Tibial artery (tissue), 4 donors: ENCODE measurements around the gene MAPK8.

Source experiments
- DNase-seq, 2 donors: peaks; one replicate each; pipeline ENCODE4 v3.0.0-alpha.2; 2019
- H3K27ac ChIP-seq, 2 donors: fragments of 200-600 bp; sonication (generic) in 1 of 2; 1 replicate in 1 of 2; 2 replicates in 1 of 2; pipeline ENCODE4 v1.5.1; 2018 to 2019; ENCODE audit warnings: mild to moderate bottlenecking in 1 of 2
- H3K27me3 ChIP-seq, 2 donors: fragments of 200-600 bp; sonication (generic) in 1 of 2; one replicate each; pipeline versions ENCODE4 v1.5.1 to v1.6.0; 2016 to 2019
- H3K36me3 ChIP-seq, 3 donors: fragments of 200-600 bp; sonication (generic) in 2 of 3; one replicate each; pipeline ENCODE4 v1.5.1; 2016 to 2019; ENCODE audit warnings: mild to moderate bottlenecking in 2 of 3
- H3K4me1 ChIP-seq, 4 donors: fragments of 200-600 bp; sonication (generic) in 2 of 4; 1 replicate in 3 of 4; 2 replicates in 1 of 4; pipeline ENCODE4 v1.5.1; 2016 to 2019
- H3K4me3 ChIP-seq, 2 donors: fragments of 200-600 bp; sonication (generic) in 1 of 2; 1 replicate in 1 of 2; 2 replicates in 1 of 2; pipeline ENCODE4 v1.5.1; 2018 to 2019; ENCODE audit warnings: mild to moderate bottlenecking in 2 of 2
- H3K9me3 ChIP-seq, 3 donors: fragments of 200-600 bp; sonication (generic) in 1 of 3; one replicate each; pipeline ENCODE4 v1.5.1; 2016 to 2019
- intact Hi-C: fragments of 100-400 bp; cut with DNase I; formaldehyde crosslinking; loops from one replicate; pipeline ENCODE4 v1.15.0; 2023; ENCODE audit warnings: low total_unique reads
- TF ChIP-seq, protein P1 (sequence below), 2 experiments: fragments of 200-600 bp in 1 of 2; fragments of 450-650 bp in 1 of 2; IDR thresholded peaks; one replicate each; pipeline ENCODE4 v1.5.1; 2017 to 2019; ENCODE audit warnings: antibody characterized with exemption in 2 of 2, mild to moderate bottlenecking in 1 of 2, moderate library complexity in 1 of 2

MAPK8 gene

DNA sequence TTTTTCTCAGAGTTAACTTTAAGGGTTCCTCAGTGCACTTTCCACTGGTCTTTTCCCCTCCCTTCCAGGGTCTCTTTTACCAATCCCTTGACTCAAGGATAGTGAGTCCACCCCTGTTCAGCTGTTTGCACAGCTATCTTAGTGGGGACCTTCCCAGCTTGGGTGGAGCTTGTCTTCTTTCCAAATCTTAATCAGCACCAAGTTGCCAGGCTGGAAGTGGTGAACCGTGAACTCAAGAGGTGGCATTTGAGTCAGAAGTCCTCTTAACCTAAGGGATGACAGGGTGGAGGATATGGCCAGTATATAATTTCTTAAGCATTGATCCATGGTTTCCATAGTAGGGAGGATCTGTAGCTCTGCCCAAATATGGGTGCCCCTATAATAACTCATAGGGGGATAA, 25.0 kb downstream of the MAPK8 start:
- Histone ChIP-seq H3K9me3 (no peaks in the 10 kb centered on the region), H3K36me3 (no peaks in the 10 kb centered on the region), H3K4me1 (no peaks in the 10 kb centered on the region), H3K27ac (no peak overlapping the region), H3K4me3 (no peak overlapping the region), H3K27me3 (no peaks in the 10 kb centered on the region)
- TF ChIP-seq, protein P1, sequence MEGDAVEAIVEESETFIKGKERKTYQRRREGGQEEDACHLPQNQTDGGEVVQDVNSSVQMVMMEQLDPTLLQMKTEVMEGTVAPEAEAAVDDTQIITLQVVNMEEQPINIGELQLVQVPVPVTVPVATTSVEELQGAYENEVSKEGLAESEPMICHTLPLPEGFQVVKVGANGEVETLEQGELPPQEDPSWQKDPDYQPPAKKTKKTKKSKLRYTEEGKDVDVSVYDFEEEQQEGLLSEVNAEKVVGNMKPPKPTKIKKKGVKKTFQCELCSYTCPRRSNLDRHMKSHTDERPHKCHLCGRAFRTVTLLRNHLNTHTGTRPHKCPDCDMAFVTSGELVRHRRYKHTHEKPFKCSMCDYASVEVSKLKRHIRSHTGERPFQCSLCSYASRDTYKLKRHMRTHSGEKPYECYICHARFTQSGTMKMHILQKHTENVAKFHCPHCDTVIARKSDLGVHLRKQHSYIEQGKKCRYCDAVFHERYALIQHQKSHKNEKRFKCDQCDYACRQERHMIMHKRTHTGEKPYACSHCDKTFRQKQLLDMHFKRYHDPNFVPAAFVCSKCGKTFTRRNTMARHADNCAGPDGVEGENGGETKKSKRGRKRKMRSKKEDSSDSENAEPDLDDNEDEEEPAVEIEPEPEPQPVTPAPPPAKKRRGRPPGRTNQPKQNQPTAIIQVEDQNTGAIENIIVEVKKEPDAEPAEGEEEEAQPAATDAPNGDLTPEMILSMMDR (IDR thresholded peaks at IDR 0.05), result no peak
- intact Hi-C loops, result no loop called here
- DNase-seq, result no peak

DNA sequence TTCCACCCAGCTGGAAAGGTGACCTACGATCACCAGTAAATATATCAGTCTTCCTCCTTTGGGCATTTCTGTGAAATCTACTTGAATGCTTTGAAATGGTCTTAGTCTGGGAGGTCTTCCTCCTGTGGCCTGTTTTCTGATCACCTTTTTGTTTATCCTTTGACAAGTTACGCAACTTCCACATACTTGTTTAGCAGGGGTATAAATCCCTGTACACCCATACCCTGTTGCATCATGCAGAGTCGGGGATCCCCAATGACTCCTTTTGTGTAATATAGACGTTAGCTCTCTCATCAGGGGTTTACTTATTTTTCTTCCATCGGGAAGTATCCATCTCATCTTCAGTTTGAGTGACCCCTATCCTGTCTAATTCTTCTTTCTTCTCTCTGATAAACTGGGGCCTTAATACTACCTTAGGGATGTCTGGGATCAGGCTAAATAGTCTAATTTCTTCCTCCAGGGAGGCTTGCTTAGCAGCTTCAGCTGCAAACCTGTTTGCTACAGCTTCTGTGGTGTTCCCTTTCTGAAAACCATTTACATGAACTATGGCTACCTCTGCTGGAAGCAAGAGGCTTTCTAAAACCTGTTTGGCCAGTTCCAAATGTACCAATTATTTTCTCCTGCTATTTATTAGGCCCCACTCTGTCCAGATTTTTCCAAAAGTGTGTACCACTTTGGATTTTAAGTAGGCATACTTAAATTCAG, 25.8 kb downstream of the MAPK8 start:
- no peak for DNase-seq
- TF ChIP-seq, protein P1 (IDR thresholded peaks at IDR 0.05), result no peak
- Histone ChIP-seq H3K36me3 (no peaks in the 10 kb centered on the region), H3K4me3 (no peak overlapping the region), H3K9me3 (no peaks in the 10 kb centered on the region), H3K27me3 (no peaks in the 10 kb centered on the region), H3K4me1 (no peaks in the 10 kb centered on the region), H3K27ac (no peak overlapping the region)
- intact Hi-C loops, result no loop called here

GRCh38 chr10:48332871-48333216, 26.4 kb downstream of the MAPK8 start:
- Histone ChIP-seq H3K27me3 (no peaks in the 10 kb centered on the region), H3K27ac (no peak overlapping the region), H3K36me3 (no peaks in the 10 kb centered on the region), H3K9me3 (no peaks in the 10 kb centered on the region), H3K4me1 (no peaks in the 10 kb centered on the region), H3K4me3 (no peak overlapping the region)
- DNase-seq, result no peak
- TF ChIP-seq, protein P1 (IDR thresholded peaks at IDR 0.05), result no peak
- intact Hi-C loops, result no loop called here

DNA sequence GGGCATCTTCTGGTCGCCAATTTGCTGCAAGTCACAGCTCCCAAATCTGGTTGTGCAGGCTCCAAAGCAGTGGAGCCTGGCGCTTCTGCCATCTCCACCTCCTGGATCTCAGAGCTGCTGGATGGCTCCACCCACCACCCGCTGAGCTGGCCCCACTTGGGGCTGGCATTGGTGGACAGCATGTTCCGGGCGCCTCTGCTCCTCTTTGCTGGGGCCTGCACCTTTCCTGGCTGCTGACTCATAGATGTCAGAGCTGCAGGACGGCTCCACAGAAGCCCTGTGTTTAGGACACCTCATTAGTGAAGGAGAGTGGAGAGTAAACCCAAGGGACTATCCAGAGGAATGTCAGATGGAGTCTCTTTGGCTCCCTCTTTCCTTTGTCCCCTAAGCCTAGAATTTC, 27.4 kb downstream of the MAPK8 start:
- H3K9me3 ChIP-seq, result no peaks in the 10 kb centered on the region
- no peak overlapping the region for H3K4me3 ChIP-seq
- intact Hi-C loops, result no loop called here
- no peaks in the 10 kb centered on the region for H3K4me1 ChIP-seq
- no peak for DNase-seq
- no peak overlapping the region for H3K27ac ChIP-seq
- H3K27me3 ChIP-seq, result no peaks in the 10 kb centered on the region
- TF ChIP-seq, protein P1 (IDR thresholded peaks at IDR 0.05), result no peak
- H3K36me3 ChIP-seq, result no peaks in the 10 kb centered on the region

GRCh38 chr10:48335788-48336187, 29.3 kb downstream of the MAPK8 start:
- TF ChIP-seq, protein P1 (IDR thresholded peaks at IDR 0.05), result no peak
- Histone ChIP-seq H3K9me3 (no peaks in the 10 kb centered on the region), H3K36me3 (no peaks in the 10 kb centered on the region), H3K4me1 (no peaks in the 10 kb centered on the region), H3K27ac (no peak overlapping the region), H3K4me3 (no peak overlapping the region), H3K27me3 (no peaks in the 10 kb centered on the region)
- intact Hi-C loops, result no loop called here
- DNase-seq, result no peak
